Coronary artery (tissue), 2 donors: ENCODE results near the gene ZNF768.

Experiments used
- DNase-seq: peaks from one replicate; pipeline ENCODE4 v3.0.0-alpha.2; 2017; ENCODE audit warnings: low spot score
- H3K27ac ChIP-seq, 2 donors: fragments of 200-600 bp; sonication (generic); one replicate each; pipeline ENCODE4 v1.5.1; 2016 to 2019
- H3K4me3 ChIP-seq: fragments of 200-600 bp; sonication (generic); 2 replicates; pipeline ENCODE4 v1.5.1; 2016; ENCODE audit warnings: mild to moderate bottlenecking, moderate library complexity
- CTCF ChIP-seq: fragments of 200-600 bp; sonication (generic); IDR thresholded peaks from one replicate; pipeline ENCODE4 v1.5.1; 2019; ENCODE audit warnings: antibody characterized with exemption

Gene ZNF768

DNA sequence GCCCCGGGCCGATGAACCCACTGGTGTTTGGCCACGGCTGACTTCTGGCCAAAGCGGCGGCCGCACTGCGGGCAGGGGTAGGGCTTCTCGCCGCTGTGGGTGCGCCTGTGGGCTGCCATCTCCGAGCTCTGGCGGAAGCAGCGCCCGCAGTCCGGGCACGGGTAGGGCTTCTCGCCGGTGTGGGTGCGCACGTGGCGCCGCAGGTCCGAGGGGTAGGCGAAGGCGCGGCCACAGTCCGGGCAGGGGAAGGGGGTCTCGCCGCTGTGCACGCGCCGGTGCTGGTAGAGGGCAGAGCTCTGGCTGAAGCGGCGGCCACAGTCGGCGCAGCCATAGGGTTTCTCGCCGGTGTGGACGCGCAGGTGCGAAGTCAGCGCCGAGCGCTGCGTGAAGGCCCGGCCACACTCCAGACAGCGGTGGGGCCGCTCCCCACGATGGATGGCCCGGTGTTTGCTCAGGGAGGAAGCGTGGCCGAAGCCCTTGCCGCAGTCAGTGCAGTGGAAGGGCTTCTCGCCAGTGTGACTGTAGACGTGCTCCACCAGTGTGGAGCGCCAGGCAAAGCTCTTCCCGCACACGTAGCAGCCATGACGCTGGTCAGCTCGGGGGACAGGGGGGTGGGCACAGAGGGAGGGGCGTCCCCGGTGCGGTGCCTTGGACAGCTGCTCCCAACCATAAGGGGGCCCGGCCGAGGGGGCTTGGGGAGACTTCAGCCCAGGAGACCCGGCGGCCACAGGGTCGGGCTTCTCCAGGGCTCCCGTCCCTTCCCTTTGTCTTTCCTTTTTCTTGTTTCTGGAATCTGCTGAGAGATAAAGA lies 29.2 kb upstream of the ZNF768 start:
- Histone ChIP-seq H3K4me3 (no peak overlapping the region), H3K27ac (no peak overlapping the region)
- no peak for DNase-seq
- no peak for TF ChIP-seq CTCF

DNA sequence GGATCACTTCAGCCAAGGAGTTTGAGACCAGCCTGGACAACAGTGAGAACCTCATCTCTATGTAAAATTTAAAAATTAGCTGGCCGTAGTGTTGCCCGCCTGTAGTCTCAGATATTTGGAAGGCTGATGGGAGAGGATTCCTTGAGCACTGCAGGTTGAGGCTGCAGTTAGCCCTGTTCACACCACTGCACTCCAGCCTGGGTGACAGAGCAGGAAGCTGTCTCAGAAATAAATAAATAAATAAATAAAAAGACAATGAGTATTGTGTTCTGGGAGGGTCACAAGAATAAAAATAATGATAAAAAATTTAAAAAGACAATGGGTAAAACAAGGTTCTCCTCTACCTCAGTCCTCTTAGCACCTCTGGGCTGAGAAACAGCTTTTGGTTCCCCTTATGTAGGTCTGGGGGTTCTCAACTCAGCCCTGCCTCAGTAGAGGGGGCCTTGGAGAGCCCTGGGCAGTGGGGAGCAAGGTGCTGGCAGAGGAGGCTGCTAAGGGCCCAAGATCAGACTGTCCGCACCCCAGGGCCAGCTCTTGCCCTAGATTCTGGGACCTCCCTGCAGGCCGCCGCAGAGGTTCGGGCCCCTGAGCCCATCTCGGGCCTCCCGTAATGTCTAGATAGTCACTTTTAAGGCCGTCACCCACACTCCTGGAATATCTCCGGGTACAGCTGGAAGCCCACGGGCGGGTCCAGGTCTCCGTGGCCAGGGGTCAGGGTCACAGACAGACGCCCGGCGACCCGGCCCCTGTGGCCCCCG lies 28.4 kb upstream of the ZNF768 start:
- no peak for TF ChIP-seq CTCF
- H3K27ac ChIP-seq, result no peak overlapping the region
- DNase-seq, result no peak
- H3K4me3 ChIP-seq, result no peak overlapping the region

- H3K27ac ChIP-seq, result no peak overlapping the region
- TF ChIP-seq CTCF, result no peak
- no peak for DNase-seq
- H3K4me3 ChIP-seq, result no peak overlapping the region
Measured at GRCh38 chr16:30553393-30553899, 27.1 kb upstream of the ZNF768 start.

DNA sequence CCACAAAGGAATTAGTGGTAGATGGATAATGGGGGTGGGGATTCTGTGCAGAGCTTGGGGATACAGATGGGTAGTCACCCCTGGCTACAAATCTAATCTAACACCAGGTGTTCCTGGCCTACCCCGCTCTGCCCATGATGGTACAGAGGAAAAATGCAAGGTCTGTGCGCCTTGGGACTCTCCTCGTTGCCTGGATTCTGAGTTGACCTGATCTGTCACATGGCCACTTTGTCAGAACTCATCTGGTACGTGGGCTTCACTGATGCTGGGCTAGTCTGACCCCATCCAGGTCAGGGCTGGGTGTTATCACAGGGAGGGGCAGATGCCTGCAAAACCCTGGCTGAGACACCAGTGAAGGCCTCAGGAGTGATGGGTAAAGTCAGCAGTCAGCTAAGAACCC lies 26.6 kb upstream of the ZNF768 start:
- no peak for TF ChIP-seq CTCF
- no peak overlapping the region for H3K4me3 ChIP-seq
- H3K27ac ChIP-seq, result no peak overlapping the region
- DNase-seq, result no peak

GRCh38 chr16:30551781-30552180 lies 25.4 kb upstream of the ZNF768 start:
- TF ChIP-seq CTCF, result no peak
- Histone ChIP-seq H3K27ac (no peak overlapping the region), H3K4me3 (no peak overlapping the region)
- no peak for DNase-seq

DNA sequence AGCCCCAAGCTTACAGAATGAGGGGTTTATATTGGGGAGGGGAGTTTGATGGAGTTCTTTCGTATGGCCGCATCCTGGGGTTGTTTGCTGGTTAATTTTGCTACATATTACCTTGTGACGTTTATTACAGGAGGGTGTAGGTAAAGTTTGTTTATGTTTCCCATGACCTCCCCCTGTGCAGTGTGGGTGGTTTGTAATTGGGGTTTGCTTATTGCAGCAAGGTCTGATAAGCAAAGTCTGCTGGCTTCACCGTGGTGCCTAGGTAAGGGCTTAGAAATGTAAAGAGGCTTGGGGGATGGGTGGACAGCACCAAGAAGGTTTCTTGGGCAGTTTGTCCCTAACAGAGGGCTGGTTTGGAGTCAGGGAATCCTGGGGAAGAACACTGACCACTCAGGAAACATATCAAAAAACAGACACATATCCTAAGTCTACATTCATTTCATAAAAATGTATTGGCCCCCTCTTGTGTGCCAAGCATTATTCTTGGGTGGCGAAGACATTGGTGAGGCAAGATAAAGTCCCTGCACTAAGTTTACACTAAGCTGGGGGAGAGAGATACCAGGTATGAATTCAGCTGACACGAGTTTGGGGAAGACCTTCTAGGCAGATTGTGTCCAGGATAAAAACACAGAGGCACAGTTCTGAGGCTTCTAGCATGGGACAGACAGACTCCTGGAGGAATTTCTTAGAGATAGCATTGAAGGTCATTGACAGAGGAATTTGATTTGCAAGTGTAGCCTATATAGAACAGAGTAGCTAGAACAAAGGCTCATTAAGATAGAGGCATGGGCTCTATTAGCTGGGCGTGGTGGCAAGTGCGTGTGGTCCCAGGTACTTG lies 22.3 kb upstream of the ZNF768 start:
- TF ChIP-seq CTCF, result no peak
- no peak for DNase-seq
- Histone ChIP-seq H3K4me3 (no peak overlapping the region), H3K27ac (no peak overlapping the region)
